GM18951 (cell line): ENCODE results near the gene RNU1-3.
"Not testable (repeated sequence)": the region's sequence is repeated elsewhere in the genome, so short reads cannot be mapped to it uniquely, and the experiment has no call there.

ENCODE experiments used
- POLR2A ChIP-seq: IDR thresholded peaks from 4 replicates; pipeline ENCODE4 v1.6.1; 2011; ENCODE audit warnings: mild to moderate bottlenecking; ENCODE audit not compliant: insufficient read length, insufficient read depth; ENCODE audit errors: extremely low read depth
- in situ Hi-C: fragments of 300-500 bp; cut with MboI; formaldehyde crosslinking; loops from one replicate; pipeline ENCODE4 v1.12.0; 2022; ENCODE audit warnings: low sequenced_read_pairs, mixed read lengths, inconsistent platforms; ENCODE audit not compliant: unreplicated experiment

RNU1-3 gene

GRCh38 chr1:16677552-16678431 is 11.0 kb upstream of the RNU1-3 start:
- no peak for TF ChIP-seq POLR2A
- in situ Hi-C loops: loop anchor here (5.0 kb wide), 1 partner anchor 50 kb away; no protein-coding TSS in a partner anchor

DNA sequence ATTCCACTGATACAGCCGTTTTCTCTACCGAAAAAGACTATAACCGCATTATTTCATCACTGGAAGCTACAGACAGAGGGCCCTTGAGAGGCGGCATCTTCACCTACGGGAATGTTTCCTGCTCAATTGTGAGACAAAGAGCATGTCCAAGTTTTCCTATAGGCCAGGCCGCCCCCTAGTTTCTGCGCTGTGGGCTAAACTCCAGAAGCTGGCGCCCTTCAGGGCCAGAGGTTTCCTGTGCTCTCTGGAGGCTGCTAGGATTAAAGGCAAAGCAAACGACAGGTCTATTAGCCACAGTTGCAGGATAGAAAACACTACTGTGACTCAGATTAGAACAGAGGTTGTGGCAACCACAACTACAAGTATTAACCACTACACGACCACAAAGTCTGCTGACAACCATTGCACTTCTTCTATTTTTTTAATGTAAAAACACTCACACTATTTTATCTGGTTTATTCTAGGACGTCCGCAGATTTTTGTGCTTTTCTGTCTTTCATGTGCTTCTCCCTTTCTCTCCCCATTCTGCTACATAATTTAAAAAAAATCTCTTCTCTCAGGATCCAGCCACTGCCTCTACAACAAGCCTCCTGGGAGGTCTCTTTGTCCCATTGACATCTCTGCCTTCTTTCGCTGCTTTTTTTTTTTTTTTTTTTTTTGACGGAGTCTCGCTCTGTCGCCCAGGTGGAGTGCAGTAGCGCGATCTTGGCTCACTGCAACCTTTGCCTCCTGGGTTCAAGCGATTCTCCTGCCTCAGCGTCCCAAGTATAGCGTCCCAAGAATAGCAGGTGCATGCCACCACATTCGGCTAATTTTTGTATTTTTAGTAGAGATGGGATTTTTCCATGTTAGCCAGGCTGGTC is 10.1 kb upstream of the RNU1-3 start:
- in situ Hi-C loops: loop anchor here (5.0 kb wide), 1 partner anchor 50 kb away; no protein-coding TSS in a partner anchor

DNA sequence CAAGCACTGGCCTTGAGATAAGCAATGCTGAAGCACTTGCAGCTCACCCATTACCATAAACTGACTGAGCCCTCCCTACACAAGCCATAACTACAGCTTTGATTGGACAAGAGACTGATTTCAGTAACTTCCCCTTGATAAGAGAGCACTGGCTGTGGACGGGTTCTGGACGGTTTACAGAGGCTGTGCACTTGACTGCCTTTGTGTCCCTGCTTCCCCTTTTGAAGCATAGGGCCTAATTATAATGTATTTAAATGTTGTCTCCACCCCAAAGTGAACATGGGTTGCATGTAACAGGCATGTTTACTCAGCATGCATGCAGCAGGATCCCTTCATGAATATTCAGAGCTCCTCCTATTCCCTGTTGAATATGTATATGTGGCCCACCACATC is 8.4 kb upstream of the RNU1-3 start:
- in situ Hi-C loops: loop anchor here (5.0 kb wide), 1 partner anchor 52 kb away; no protein-coding TSS in a partner anchor

GRCh38 chr1:16673976-16674375 is 7.2 kb upstream of the RNU1-3 start:
- in situ Hi-C loops: not testable (repeated sequence)

DNA sequence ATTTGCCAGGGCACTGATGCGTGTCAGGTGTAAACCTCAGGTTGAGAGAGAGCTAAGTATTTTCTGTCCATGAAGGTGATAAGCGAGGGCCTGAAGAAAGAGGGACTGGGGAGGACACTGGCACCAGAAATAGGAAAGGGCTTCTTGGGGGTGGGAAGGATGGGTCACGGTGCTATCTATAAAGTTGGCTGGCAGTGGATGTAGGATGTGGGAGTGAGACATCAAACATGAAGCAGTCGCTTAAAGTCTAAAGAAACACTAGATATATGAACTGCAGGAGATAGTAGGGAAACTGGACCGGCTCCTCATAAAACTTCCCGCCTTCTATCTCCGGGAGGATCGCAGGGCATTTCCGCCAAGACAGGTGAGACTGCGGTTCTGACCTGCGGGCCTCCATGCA is 912 bp downstream of the RNU1-3 start:
- in situ Hi-C loops: not testable (repeated sequence)

GRCh38 chr1:16658234-16658633 is 8.5 kb downstream of the RNU1-3 start:
- in situ Hi-C loops: not testable (repeated sequence)

DNA sequence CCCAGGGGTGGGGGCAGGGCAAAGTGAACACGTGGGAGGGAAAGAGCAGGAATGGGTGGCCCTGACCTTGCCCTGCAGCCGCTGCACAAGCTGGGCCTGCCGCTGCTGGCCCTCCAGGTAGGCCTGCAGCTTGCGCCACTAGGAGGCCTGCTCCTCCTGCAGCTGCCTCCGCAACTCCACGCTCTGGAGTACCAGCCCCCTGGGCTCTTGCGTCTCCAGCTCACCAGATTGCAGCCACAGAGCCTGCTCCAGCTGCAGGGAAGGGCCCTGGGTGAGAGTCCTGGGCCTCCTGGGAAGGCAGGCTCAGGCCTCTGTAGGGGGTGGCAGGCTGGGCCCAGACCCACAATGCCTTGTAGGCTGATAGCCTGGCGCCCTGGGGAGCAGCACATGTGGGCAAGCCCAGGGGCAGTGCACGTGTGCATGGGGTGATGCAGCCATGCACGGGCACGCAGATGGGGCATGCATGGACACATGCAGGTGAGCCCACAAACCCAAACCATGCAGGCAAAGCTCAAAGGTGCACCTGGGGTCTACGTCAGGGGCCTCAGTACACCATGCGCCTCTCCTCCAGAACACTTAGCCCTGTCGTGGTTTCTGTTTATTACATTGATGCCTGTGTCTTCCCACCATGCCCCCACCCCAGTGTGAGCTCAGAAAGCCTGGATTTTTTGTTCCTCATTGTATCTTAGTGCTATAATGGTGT is 9.6 kb downstream of the RNU1-3 start:
- in situ Hi-C loops: not testable (repeated sequence)

DNA sequence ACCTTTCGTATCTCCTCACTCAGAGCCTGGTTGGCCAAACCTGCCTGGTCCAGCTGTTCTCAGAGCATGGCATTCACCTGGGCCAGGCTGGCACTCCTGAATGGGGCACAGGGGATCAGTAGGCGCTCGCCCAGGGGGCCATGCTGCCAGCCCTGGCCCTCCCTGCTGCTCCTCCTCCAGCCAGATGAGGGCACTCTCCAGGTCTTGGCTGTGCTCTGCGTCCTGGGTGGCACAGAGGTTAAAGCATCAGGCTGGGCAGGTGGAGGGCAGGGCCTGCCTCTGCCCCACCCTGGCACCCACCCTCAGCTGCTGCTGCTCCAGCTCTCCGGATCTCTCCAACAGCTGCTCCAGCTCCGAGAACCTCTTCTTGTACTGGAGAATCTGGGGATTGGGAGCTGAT is 10.2 kb downstream of the RNU1-3 start:
- in situ Hi-C loops: not testable (repeated sequence)

DNA sequence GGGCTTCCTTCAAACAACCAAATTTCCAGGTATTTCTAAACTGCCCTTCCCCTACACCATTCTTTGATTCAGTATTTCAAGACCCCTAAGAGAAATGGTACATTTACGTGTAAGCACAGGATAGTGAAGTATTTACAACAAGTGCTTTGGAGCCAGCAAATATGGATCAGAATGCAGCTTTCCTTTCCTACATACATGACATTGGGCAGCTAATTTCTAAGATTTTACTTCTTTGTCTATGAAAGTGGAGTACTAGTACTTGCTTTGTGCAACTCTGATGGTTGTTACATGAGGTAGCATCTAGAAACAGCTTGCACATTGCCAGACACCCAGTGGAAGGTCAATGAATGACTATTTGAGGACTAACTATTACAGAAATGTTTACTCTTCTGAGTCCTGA is 15.2 kb downstream of the RNU1-3 start:
- in situ Hi-C loops: not testable (repeated sequence)

DNA sequence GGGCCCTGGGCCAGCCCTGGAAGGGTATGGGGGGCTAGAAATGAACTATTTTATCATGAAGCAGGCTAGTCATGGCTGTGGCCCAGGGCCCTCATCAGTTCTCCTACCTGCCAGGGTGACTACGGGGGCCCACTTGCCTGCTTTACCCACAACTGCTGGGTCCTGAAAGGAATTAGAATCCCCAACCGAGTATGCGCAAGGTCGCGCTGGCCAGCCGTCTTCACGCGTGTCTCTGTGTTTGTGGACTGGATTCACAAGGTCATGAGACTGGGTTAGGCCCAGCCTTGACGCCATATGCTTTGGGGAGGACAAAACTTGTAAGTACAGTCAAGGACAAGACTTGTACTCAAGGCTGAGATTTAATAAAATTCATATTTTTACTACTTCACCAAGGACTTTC is 16.8 kb downstream of the RNU1-3 start:
- in situ Hi-C loops: loop anchor here (25.0 kb wide), 1 partner anchor 138 kb away; the partner anchor contains the start of gene RNU1-1

- in situ Hi-C loops: loop anchor here (25.0 kb wide), 1 partner anchor 137 kb away; the partner anchor contains the start of gene RNU1-1
These were observed 17.4 kb downstream of the RNU1-3 start for GRCh38 chr1:16649390-16649789.

DNA sequence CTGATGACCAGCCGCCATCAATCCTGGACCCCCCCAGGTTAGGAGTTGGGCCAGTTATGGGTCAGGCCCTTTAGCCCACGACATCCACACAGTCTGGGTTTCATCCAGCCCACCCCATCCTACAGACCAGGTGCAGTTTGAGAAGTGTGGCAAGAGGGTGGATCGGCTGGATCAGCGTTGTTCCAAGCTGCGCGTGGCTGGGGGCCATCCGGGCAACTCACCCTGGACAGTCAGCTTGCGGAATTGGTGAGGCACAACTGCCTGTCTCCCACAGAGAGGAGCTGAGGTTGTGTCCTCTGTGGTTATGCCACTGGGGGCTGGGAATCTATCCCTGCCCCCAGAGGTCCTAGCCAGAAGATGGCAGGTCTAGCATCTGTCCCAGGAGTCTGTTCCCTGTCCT is 18.0 kb downstream of the RNU1-3 start:
- in situ Hi-C loops: loop anchor here (25.0 kb wide), 1 partner anchor 136 kb away; the partner anchor contains the start of gene RNU1-1

- in situ Hi-C loops: loop anchor here (25.0 kb wide), 1 partner anchor 136 kb away; the partner anchor contains the start of gene RNU1-1
These were observed 18.5 kb downstream of the RNU1-3 start for GRCh38 chr1:16648250-16648649.

- in situ Hi-C loops: loop anchor here (25.0 kb wide), 1 partner anchor 135 kb away; the partner anchor contains the start of gene RNU1-1
These were observed 19.3 kb downstream of the RNU1-3 start for GRCh38 chr1:16647179-16648176.

GRCh38 chr1:16646716-16647115 is 20.0 kb downstream of the RNU1-3 start:
- in situ Hi-C loops: loop anchor here (25.0 kb wide), 1 partner anchor 134 kb away; the partner anchor contains the start of gene RNU1-1

GRCh38 chr1:16646061-16646664 is 20.6 kb downstream of the RNU1-3 start:
- in situ Hi-C loops: loop anchor here (25.0 kb wide), 1 partner anchor 134 kb away; the partner anchor contains the start of gene RNU1-1

GRCh38 chr1:16645271-16646060 is 21.3 kb downstream of the RNU1-3 start:
- in situ Hi-C loops: loop anchor here (25.0 kb wide), 1 partner anchor 133 kb away; the partner anchor contains the start of gene RNU1-1
